GM20431 (cell line): Measurements from ENCODE around the gene OR5AK2.
"Not testable (repeated sequence)": the region's sequence is repeated elsewhere in the genome, so short reads cannot be mapped to it uniquely, and the experiment has no call there.

ENCODE experiments used
- in situ Hi-C: fragments of 300-500 bp; cut with MseI, MboI; formaldehyde crosslinking; loops from one replicate; pipeline ENCODE4 v1.15.0; 2020; ENCODE audit warnings: low sequenced_read_pairs; ENCODE audit not compliant: unreplicated experiment

Gene OR5AK2

GRCh38 chr11:56988614-56989013 is at the start of gene OR5AK2:
Gene OR5AK2, plus strand, starts transcription at chr11:56988914. Its CDS starts 0 bp downstream, at chr11:56988914.
- in situ Hi-C loops = no loop called here

- in situ Hi-C loops = not testable (repeated sequence)
These were observed 43.2 kb upstream of the OR5AK2 start for GRCh38 chr11:56945526-56945925.

- in situ Hi-C loops = no loop called here
These were observed 39.7 kb upstream of the OR5AK2 start for GRCh38 chr11:56948991-56949515.

GRCh38 chr11:56950510-56950909 is 38.2 kb upstream of the OR5AK2 start:
- in situ Hi-C loops = no loop called here

GRCh38 chr11:56953907-56954306 is 34.8 kb upstream of the OR5AK2 start:
- in situ Hi-C loops = not testable (repeated sequence)

- in situ Hi-C loops = no loop called here
These were observed 27.1 kb upstream of the OR5AK2 start for GRCh38 chr11:56961609-56962008.

GRCh38 chr11:56967726-56968125 is 21.0 kb upstream of the OR5AK2 start:
- in situ Hi-C loops = no loop called here

- in situ Hi-C loops = no loop called here
These were observed 20.2 kb upstream of the OR5AK2 start for GRCh38 chr11:56968524-56968923.

GRCh38 chr11:56977314-56977713 is 11.4 kb upstream of the OR5AK2 start:
- in situ Hi-C loops = no loop called here

- in situ Hi-C loops = no loop called here
These were observed 2.0 kb downstream of the OR5AK2 start for GRCh38 chr11:56990702-56991101.

GRCh38 chr11:56994532-56994931 is 5.8 kb downstream of the OR5AK2 start:
- in situ Hi-C loops = no loop called here

GRCh38 chr11:57001674-57002401 is 13.1 kb downstream of the OR5AK2 start:
- in situ Hi-C loops = no loop called here

- in situ Hi-C loops = no loop called here
These were observed 19.7 kb downstream of the OR5AK2 start for GRCh38 chr11:57008373-57008772.

- in situ Hi-C loops = no loop called here
These were observed 27.0 kb downstream of the OR5AK2 start for GRCh38 chr11:57015679-57016078.

- in situ Hi-C loops = no loop called here
These were observed 42.8 kb downstream of the OR5AK2 start for GRCh38 chr11:57031556-57031955.
